ENCODE results near the gene FERMT3.

Gene FERMT3

DNA sequence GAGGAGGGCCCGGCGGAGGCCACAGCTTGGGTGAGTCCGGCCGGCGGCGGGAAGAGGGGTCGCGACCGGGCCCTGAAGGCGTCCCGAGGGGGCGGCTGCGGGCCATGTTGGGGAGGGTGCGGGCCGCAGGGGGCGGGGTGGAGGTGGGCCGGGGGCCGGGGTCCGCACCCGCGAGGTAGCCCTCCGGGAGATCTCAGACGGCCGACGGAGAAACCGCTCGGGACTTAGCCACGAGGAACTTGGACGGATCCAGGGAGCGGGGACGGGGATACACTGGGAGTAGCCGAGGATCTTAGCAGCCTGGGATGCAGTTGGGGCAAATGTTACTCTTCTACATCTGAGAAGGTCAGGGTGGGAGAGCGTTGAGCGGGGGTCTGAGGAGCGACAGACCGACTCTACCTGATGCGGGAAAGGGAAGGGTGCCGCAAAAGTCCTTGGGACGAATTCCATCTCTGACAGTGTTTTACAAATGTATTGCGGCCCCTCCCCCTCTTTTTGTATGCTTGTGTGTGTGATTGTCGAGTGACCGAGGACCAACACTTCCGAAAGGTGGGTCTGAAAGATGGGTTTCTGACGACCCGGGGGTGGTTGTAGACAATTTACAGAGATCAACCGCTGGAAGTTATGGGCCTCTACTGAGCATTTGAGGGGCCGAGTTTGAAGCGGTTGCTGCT lies 19.9 kb upstream of the FERMT3 start:
- no peak for DNase-seq

DNA sequence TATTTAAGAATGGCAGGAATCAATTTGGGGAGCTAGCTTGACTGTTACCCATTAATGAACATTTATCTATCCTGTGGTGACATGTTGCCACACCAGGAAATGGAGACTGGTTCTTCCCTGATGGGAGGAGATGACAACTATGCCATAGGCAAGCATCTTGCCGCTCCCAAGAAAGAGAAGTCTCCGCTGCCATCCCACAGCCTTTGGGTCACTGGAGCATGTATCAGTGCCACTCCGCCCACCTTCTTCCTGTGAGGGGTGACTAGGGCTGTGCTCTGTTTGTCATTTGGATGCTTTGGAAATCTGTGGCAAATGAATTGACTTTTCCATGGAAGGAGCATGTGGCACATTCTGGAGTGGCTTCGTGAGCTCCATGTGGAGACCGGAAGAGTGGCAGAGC lies 14.1 kb upstream of the FERMT3 start:
- no peak for DNase-seq

DNA sequence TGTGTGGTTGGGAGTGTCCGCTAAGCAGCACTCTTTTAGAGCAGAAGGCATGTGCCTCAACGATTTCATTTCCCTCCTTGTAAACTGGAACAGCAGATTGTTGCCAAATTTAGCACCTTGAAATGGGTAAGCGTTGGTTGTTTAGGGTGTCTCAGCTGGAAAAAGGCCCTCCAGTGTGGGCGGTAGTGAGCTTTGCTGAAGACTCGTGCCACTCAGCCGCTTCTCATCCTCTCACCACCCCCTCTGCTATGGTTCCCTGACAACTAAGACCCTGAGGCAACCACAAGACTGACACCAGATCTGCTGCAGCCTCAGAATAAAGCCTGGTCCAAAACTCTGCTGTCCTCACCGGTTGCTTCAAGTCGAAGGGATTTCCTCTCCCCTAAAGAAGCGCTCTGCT lies 9.9 kb upstream of the FERMT3 start:
- DNase-seq, result no peak

DNA sequence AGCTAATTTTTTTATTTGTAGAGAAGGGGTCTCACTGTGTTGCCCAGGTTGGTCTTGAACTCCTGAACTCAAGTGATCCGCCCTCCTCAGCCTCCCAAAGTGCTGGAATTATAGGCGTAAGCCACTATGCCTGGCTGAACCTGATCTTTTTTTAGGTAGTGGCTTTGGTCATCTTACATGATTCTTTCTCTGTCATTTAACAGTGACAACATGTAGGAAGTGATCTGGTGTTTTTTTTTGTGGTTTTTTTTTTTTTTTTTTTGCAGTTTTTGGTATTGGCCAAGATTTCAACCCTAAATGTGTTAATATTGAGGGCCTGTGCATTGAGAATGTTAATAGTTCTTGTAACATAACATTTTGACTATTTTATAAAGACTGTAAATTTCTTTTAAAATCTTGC lies 8.0 kb upstream of the FERMT3 start:
- DNase-seq, result no peak

- DNase-seq, result no peak
Measured at GRCh38 chr11:64201543-64201942, 5.0 kb upstream of the FERMT3 start.

DNA sequence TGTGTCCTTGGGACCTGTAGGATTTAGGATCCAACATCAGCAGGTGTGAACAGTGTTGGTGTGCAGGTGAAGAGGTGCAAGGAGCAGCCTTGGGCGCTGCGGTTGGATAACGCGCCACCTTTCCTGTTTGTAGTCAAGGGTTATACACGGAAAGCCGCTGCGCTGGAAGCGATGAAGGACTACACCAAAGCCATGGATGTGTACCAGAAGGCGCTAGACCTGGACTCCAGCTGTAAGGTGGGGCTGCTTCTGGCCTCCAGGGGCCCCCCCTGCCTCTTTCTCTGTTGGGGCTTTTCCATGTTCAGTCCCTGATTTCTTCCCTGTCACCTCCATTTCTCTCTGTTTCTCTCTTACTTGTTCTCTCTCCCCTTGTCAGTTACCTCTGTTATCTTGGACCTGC lies 3.5 kb upstream of the FERMT3 start:
- DNase-seq, result no peak

GRCh38 chr11:64203421-64204079 lies 3.0 kb upstream of the FERMT3 start:
- DNase-seq, result no peak

- DNase-seq, result no peak
Measured at GRCh38 chr11:64204080-64204440, 2.5 kb upstream of the FERMT3 start.

- peak; percentile 49 to 86 for DNase-seq
Measured at GRCh38 chr11:64204464-64204989, 2.0 kb upstream of the FERMT3 start.

GRCh38 chr11:64207256-64208085 lies 950 bp downstream of the FERMT3 start:
- DNase-seq, result peak; percentile 75 to 87

GRCh38 chr11:64208086-64208795 lies 1.7 kb downstream of the FERMT3 start:
- no peak for DNase-seq

DNA sequence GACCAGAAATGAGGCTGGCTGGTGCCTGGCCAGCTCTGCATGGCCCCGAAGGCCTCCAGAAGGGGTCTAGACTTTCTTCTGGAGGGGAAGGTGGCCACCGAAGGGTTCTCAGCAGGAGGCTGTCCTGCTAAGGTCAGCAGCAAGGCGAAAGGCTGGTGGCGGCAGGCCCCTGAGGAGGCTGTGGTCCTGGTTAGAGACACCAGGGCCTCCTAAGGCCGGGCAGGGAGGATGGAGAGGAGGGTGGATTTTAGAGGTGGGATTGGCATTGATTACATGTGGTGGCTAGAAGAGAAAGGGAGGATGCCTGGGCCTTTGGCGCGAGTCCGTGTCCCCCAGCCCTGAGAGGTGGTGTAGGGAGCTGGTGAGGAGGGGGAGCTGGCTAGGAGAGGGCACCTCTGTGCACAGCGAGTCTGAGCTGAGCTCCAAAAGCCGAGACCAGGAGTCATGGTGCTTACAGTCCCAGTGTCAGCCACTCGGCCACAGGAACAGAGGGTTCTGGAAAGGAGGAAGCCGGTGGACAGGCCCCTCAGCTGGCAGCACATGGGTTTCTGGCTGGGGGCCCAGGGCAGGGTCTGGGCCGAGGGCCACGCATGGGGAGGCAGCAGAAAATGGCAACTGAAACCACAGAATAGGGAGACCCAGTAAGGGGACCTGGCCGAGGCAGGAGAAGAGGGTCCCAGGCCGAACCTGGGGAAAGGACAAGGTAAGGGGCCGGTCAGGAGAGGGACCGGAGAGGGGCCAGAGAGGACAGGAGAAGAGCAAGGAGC lies 2.5 kb downstream of the FERMT3 start:
- DNase-seq, result no peak

DNA sequence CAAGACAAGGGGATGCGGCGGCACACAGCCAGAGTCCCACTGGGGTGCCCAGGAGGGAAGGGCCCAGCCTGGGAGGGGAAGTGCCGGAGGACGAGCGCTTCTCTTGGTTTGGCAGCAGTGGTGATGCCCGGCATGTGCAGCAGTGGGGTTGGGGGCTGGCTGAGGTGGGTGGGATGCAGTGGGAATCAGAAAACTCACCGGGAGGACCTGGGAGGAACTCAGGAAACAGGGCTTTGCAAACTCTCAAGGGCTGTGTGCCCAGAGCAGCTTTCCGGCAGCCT lies 3.0 kb downstream of the FERMT3 start:
- no peak for DNase-seq

DNA sequence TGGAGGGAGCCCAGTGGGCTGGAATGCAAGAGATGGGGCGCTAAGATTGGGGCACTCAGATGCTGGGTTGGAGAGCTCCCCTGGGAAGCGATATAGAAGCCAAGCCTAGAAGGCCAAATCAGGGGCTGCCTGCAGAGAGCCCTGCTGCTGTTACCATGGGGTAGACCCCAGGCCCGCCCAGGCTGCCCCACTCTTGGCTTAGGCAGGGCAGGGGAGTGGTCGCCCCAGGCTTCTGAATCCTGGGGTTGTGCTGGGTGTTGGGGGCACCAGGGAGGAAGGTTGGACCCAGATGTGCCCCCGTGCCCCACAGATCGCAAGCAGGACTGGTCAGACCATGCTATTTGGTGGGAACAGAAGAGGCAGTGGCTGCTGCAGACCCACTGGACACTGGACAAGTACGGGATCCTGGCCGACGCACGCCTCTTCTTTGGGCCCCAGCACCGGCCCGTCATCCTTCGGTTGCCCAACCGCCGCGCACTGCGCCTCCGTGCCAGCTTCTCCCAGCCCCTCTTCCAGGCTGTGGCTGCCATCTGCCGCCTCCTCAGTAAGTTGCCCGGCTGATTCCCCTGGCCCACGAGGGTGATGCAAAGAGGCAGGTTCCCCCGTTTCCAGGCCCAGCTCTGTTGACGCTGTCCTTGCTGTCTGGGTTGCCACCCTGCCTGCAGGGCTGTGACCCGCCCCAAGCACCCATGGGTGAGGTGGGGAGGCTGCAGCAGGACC lies 3.9 kb downstream of the FERMT3 start:
- no peak for DNase-seq

DNA sequence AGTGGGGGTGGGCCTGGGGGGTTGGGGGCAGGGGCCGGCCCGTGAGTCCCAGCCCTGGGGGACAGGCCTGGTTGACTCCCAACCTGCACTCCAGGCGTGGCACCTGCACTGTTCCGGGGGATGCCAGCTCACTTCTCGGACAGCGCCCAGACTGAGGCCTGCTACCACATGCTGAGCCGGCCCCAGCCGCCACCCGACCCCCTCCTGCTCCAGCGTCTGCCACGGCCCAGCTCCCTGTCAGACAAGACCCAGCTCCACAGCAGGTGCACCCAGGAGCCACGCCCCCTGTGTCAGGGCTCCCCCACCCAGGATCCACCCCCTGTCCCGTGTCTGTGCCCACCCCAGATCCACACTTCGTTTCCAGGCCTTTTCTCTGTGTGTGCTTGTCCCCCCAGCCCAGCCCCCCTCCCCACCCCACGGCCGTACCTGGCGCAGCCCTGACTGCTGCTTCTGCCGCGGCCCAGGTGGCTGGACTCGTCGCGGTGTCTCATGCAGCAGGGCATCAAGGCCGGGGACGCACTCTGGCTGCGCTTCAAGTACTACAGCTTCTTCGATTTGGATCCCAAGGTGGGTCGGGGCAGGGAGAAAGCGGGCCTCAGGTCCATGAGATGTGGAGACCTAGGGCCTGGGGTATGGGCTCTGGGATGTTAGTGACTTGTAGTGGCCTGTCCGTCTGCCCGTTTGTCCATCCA lies 4.8 kb downstream of the FERMT3 start:
- no peak for DNase-seq

- DNase-seq, result no peak
Measured at GRCh38 chr11:64216879-64217278, 10.4 kb downstream of the FERMT3 start.

GRCh38 chr11:64218628-64219353 lies 12.3 kb downstream of the FERMT3 start:
- DNase-seq, result no peak

- no peak for DNase-seq
Measured at GRCh38 chr11:64219354-64219684, 12.8 kb downstream of the FERMT3 start.

- DNase-seq, result no peak
Measured at GRCh38 chr11:64219755-64220154, 13.2 kb downstream of the FERMT3 start.

DNA sequence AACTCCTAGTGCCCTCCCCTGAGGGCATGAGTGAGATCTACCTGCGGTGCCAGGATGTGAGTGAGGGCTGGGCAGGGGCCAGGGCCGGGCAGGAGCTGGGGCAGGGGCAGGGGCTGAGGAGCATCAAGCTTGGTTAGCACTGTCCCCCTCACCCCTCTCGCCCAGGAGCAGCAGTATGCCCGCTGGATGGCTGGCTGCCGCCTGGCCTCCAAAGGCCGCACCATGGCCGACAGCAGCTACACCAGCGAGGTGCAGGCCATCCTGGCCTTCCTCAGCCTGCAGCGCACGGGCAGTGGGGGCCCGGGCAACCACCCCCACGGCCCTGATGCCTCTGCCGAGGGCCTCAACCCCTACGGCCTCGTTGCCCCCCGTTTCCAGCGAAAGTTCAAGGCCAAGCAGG lies 13.8 kb downstream of the FERMT3 start:
- no peak for DNase-seq

DNA sequence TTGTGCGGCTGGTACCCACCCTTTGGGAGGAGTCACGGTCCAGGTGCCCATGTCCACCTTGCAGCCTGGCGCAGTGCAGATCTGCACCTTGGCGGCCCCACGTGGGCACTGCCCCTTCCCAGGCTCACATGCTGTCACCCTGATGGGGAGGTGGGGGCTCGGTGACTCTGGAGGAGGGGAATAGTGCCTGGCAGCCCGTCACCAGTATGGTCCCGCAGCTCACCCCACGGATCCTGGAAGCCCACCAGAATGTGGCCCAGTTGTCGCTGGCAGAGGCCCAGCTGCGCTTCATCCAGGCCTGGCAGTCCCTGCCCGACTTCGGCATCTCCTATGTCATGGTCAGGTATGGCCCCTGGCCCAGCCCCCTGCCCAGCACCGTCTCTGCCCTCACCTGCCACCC lies 14.3 kb downstream of the FERMT3 start:
- DNase-seq, result no peak
